Measurements from ENCODE around the gene CASP10. TPM values are rescaled to one million over a fixed set of nuclear protein-coding genes. Genes with fewer than 3 reads are reported as not detected.

Gene CASP10
- total RNA-seq, 1 donor: 54.1 TPM

DNA sequence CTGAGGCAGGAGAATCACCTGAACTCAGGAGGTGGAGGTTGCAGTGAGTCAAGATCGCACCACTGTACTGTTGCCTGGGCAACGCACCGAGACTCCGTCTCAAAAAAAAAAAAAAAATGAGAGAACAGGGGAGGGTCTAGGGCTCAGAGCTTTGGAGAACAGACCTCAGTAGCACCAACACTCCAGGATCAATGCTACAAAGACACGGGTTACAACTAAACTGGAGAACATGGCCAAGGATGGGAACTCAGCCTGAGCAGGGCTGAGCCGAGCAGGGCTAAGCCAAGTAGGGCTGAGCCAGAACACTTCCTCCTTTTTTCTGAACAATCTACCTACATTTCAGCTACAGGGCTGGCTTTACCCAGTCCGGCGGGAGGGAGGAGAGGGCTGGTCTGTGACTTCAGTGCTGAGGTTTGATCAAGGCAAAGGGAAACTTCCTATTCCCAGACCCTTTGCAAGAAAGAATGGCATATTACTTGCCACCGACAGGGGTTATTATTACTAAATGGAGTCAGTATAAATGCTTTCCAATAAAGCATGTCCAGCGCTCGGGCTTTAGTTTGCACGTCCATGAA is 74.5 kb downstream of the CASP10 start:
- peak in 2 of 3 donors; percentile 85 to 90 for DNase-seq (ENCODE audit: low read depth in 2 of 3, low spot score in 2 of 3)

GRCh38 chr2:201257956-201258665 is 75.2 kb downstream of the CASP10 start:
- peak; percentile 86 to 98 (median 95) for DNase-seq (ENCODE audit: low read depth in 2 of 3, low spot score in 2 of 3)

- DNase-seq (ENCODE audit: low read depth in 2 of 3, low spot score in 2 of 3): no peak
Observed at GRCh38 chr2:201258666-201259615, 76.0 kb downstream of the CASP10 start.

DNA sequence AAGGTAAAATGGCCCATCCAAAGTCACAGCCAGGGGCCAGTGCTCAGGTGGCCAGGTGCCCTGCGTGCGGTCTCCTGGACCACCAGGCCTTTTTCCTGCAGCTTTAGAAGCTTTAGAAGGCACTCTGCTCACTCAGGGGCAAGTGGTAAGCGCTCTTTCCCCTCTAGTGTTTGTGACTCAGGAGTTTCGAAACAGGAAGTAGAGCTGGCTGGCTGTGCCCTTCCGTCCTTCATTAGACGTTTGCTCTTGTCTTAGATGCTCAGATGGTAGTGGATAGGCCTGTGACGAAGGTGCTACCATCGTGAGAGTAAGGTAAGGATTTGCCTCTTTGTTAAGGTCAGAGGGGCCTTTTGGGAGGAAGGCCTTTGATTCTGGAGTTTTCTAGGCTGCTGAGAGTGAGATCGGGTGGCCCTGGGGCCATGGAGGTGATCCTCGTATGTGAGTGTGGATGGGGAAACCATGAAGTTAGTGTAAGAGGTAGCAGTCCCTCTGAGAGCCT is 77.4 kb downstream of the CASP10 start, which contains the start of gene CASP8:
TSS of gene CASP8 (plus strand) at position 235 of the 499 bp plus-strand sequence. CDS start 5,951 bp downstream, outside the sequence.
- peak; percentile 53 to 86 (median 78) for DNase-seq (ENCODE audit: low read depth in 2 of 3, low spot score in 2 of 3)

- DNase-seq (ENCODE audit: low read depth in 2 of 3, low spot score in 2 of 3): peak in 1 of 3 donors; percentile 12
Observed at GRCh38 chr2:201261471-201261870, 78.5 kb downstream of the CASP10 start.

DNA sequence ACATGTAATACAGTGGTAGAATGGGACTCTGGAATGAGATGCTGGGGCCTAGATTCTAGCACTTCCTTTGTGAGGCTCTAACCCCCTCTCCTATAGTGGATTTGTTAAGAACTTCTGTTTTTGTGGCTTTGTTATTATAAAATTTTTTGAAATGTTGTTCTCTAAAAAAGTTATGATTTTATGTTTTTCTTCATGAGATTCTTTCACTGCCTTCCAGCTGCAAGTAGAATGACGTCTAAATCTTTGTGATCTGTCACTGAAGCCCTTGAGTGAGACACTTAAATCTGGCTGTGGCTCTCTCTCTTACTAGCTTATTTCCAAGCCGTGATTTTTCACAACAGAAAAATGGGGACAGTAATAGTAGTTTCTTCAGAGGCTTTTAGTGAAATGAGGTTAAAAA is 79.0 kb downstream of the CASP10 start:
- DNase-seq (ENCODE audit: low read depth in 2 of 3, low spot score in 2 of 3): peak in 1 of 3 donors; percentile 11

DNA sequence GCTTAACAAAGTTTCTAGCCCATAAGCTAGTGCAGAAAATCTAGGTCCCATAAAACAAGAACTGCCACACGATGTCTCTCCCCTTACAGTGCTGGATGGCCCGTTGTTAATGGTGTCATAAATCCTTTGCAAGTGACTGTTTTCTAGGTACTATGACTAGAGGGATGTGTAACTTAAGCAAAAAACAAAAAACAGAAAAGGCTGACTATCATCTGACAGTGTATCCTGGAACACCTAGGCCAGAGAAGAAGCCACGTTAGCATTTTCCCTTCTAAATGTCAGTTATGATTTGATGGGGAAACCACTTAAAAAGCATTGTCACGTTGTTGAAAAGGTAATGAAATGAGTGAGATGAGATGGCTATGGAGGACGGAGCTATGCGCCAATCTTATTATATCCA is 79.8 kb downstream of the CASP10 start:
- DNase-seq (ENCODE audit: low read depth in 2 of 3, low spot score in 2 of 3): peak in 1 of 3 donors; percentile 23

- peak in 1 of 3 donors; percentile 14 for DNase-seq (ENCODE audit: low read depth in 2 of 3, low spot score in 2 of 3)
Observed at GRCh38 chr2:201263779-201264178, 80.8 kb downstream of the CASP10 start.

DNA sequence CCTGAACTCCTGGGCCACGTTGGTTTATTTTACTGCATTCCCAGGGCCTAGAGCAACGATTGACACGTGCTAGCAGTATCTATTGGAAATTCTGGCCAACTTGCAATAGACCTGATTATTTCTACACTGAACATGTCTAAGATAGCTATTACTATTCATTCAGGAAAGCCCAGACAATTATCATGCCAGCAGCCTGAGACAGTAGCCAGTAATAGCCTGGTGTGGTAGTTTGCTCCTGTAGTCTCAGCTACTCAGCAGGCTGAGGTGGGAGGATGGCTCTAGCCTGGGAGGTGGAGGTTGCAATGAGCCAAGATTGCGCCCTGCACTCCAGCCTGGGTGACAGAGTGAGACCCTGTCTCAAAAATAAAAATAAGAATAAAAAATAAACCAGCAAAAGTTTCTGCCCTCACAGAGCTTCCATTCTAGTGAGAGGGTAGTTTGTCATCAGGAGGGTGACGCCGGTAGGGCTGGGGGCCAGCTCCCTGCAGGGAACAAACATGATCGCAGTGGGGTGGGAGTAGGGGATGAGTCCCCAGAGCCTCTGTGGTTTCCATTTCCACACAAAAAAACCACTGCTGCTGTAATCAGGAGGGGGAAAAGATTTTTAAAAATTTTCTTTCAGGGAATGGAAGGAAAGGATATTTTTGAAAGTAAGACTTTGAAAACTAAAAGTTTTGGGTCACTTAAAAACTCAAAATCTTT is 81.7 kb downstream of the CASP10 start:
- no peak for DNase-seq (ENCODE audit: low read depth in 2 of 3, low spot score in 2 of 3)

DNA sequence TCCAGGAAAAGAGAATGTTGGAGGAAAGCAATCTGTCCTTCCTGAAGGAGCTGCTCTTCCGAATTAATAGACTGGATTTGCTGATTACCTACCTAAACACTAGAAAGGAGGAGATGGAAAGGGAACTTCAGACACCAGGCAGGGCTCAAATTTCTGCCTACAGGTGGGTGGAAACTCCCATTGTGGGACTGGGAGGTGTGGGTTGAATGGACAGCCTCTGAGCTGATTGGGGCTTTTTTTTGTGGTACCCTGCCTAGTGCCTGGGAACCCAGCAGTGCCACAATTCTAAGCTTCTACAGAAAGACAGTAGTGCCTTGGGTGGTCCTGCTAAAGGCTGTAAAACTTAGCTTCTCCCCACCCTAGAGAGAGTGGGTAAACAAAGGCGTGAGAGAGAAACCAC is 83.7 kb downstream of the CASP10 start:
- DNase-seq (ENCODE audit: low read depth in 2 of 3, low spot score in 2 of 3): no peak

GRCh38 chr2:201267278-201268030 is 84.5 kb downstream of the CASP10 start:
- DNase-seq (ENCODE audit: low read depth in 2 of 3, low spot score in 2 of 3): no peak

DNA sequence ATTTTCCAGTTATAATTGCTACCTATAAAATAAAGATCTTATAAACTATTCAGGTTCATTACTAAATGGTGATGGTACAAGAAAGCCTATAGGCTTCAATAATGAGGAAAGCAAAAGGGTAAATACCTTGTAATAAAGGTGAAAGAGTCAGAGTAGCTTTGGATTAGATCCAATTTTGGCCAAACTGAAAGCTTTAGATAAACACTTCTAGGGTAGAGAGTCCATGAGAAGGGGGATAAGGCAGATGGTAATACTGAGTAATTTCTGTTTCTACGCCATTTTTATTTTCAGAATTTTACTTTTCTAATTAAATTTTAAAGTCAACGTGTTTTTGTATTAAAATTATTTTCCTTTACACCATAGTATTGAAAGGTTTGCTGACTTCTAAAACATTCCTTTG is 86.8 kb downstream of the CASP10 start:
- no peak for DNase-seq (ENCODE audit: low read depth in 2 of 3, low spot score in 2 of 3)

GRCh38 chr2:201270293-201271001 is 87.5 kb downstream of the CASP10 start:
- no peak for DNase-seq (ENCODE audit: low read depth in 2 of 3, low spot score in 2 of 3)

GRCh38 chr2:201271917-201272316 is 89.0 kb downstream of the CASP10 start:
- DNase-seq (ENCODE audit: low read depth in 2 of 3, low spot score in 2 of 3): no peak

GRCh38 chr2:201273330-201273983 is 90.5 kb downstream of the CASP10 start:
- DNase-seq (ENCODE audit: low read depth in 2 of 3, low spot score in 2 of 3): no peak

GRCh38 chr2:201275069-201275468 is 92.1 kb downstream of the CASP10 start:
- DNase-seq (ENCODE audit: low read depth in 2 of 3, low spot score in 2 of 3): no peak

DNA sequence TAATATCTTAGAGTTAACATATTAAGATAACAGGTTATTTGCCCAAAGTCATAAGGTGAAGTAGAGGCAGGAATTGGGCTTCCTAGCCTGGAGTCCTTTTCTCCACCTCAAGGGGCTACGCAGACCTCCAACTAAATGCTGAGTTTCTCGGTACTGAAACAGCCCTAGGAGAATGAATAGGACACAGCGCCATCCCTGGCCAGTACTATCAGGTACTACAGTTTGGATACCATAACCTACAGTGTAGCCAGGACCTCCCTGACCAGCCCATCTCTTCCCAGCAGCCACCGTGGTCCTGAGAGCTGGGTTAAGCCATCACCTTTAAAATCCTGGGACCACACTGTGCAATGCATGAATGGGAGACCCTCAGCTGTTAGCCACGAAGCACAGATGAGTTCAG is 93.0 kb downstream of the CASP10 start:
- peak in 1 of 3 donors; percentile 37 for DNase-seq (ENCODE audit: low read depth in 2 of 3, low spot score in 2 of 3)

DNA sequence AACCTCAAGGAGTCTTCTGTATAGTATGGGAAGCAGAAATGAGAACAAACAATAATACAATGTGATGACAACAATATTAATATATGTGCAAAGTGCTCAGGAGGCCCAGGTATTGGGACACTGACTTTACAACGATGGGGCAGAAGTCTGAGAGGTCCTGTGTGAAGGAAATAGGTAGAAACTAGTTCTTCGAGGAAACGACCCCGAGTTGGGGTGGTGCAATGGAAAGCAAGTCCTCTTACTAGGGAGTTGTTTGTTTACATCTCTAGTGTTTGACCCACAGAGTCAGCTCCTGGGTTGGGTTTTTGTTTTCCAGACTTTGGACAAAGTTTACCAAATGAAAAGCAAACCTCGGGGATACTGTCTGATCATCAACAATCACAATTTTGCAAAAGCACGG is 93.6 kb downstream of the CASP10 start:
- DNase-seq (ENCODE audit: low read depth in 2 of 3, low spot score in 2 of 3): no peak
